ENCODE measurements around the gene TFDP2. TPM values are rescaled to one million over a fixed set of nuclear protein-coding genes. Genes with fewer than 3 reads are reported as not detected.

TFDP2 gene
- total RNA-seq, 1 experiment from 2014 or later, result 55.4 TPM

DNA sequence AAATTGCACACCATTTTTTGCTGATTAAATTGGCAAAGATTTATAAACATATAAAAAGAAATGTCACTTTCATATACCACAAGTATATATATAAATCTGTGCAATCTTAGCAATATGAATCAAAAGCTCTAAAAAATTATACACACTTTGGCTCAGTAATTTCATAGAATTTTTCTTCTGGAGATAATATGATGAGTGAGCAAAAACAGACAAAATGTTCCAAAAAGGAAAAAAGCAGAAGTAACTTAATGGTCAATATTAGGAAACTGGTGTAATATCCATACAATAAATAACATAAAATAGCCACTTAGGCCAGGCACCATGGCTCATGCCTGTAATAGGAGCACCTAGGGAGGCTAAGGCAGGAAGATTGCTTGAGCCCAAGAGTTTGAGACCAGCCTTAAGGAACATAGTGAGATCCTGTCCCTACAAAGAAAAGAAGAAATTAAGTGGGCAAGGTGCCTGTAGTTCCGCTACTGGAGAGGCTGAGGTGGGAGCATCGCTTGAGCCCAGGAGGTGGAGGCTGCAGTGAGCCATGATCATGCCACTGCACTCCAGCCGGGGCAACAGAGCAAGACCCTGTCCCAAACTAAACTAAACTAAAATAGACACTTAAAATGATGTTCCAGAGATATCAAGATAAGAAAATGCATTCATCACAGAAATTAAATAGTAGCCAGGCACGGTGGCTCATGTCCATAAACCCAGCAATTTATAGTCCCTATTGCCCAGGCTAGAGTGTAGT, 52.1 kb downstream of the TFDP2 start:
- no peak overlapping the region for H3K4me3 ChIP-seq (replicated peaks in 1 of 2; ENCODE audit: low read depth in 1 of 2, low read length in 2 of 2)
- H2AFZ ChIP-seq (ENCODE audit: low read depth, low read length, poor library complexity, severe bottlenecking), result no peak overlapping the region
- H3K27me3 ChIP-seq (ENCODE audit: insufficient read depth, low read length), result no peaks in the 10 kb centered on the region
- H3K4me1 ChIP-seq (ENCODE audit: control insufficient read depth in 1 of 2, insufficient read depth in 2 of 2, low read length in 2 of 2), result peaks cover 0 to 7% of the 10 kb centered on the region in 2 experiments; a peak in 2 of 4 replicates
- ChIA-PET CTCF (no interaction called here), RAD21 (ENCODE audit: low non-redundant PET in 1 of 2, low total read pairs in 2 of 2, uncharacterized antibody in 2 of 2, unreplicated experiment in 2 of 2) (no interaction called here), POLR2A (no interaction called here)
- no peaks in the 10 kb centered on the region for H3K36me3 ChIP-seq (ENCODE audit: control insufficient read depth in 1 of 2, insufficient read depth in 2 of 2, low read length in 2 of 2)
- H3K9ac ChIP-seq (ENCODE audit: low read length), result no peak overlapping the region
- DNase-seq (ENCODE audit: low read depth, low spot score) (no peak), ATAC-seq (no peak)
- H3K27ac ChIP-seq (ENCODE audit: low read depth, low read length), result no peak overlapping the region
- TF ChIP-seq, protein P1, sequence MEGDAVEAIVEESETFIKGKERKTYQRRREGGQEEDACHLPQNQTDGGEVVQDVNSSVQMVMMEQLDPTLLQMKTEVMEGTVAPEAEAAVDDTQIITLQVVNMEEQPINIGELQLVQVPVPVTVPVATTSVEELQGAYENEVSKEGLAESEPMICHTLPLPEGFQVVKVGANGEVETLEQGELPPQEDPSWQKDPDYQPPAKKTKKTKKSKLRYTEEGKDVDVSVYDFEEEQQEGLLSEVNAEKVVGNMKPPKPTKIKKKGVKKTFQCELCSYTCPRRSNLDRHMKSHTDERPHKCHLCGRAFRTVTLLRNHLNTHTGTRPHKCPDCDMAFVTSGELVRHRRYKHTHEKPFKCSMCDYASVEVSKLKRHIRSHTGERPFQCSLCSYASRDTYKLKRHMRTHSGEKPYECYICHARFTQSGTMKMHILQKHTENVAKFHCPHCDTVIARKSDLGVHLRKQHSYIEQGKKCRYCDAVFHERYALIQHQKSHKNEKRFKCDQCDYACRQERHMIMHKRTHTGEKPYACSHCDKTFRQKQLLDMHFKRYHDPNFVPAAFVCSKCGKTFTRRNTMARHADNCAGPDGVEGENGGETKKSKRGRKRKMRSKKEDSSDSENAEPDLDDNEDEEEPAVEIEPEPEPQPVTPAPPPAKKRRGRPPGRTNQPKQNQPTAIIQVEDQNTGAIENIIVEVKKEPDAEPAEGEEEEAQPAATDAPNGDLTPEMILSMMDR (IDR thresholded peaks at IDR 0.05 in 2 of 3, conservative IDR thresholded peaks at IDR 0.05 in 1 of 3; ENCODE audit: borderline replicate concordance in 1 of 3, insufficient read depth in 1 of 3, low read depth in 2 of 3, low read length in 2 of 3), result no peak
- no peak for TF ChIP-seq ELF1 (IDR thresholded peaks at IDR 0.05; ENCODE audit: borderline replicate concordance, low read depth)
- TF ChIP-seq, protein P2, sequence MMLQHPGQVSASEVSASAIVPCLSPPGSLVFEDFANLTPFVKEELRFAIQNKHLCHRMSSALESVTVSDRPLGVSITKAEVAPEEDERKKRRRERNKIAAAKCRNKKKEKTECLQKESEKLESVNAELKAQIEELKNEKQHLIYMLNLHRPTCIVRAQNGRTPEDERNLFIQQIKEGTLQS (IDR thresholded peaks at IDR 0.05), result no peak
- TF ChIP-seq SRF (IDR thresholded peaks at IDR 0.05; ENCODE audit: low read depth), result no peak
- no peak for TF ChIP-seq EZH2phosphoT487 (IDR thresholded peaks at IDR 0.05; ENCODE audit: borderline replicate concordance)
- TF ChIP-seq RAD21 (IDR thresholded peaks at IDR 0.05; ENCODE audit: low read depth), result no peak
- no peak for TF ChIP-seq SIN3A (IDR thresholded peaks at IDR 0.05; ENCODE audit: low read depth)
- no peak for TF ChIP-seq TCF7L2 (IDR thresholded peaks at IDR 0.05; ENCODE audit: borderline replicate concordance, extremely low read depth, insufficient read depth, insufficient read length)
- no peak for TF ChIP-seq YY1 (IDR thresholded peaks at IDR 0.05; ENCODE audit: extremely low read depth, insufficient replicate concordance, low read depth, low read length)
- TF ChIP-seq, protein P3, sequence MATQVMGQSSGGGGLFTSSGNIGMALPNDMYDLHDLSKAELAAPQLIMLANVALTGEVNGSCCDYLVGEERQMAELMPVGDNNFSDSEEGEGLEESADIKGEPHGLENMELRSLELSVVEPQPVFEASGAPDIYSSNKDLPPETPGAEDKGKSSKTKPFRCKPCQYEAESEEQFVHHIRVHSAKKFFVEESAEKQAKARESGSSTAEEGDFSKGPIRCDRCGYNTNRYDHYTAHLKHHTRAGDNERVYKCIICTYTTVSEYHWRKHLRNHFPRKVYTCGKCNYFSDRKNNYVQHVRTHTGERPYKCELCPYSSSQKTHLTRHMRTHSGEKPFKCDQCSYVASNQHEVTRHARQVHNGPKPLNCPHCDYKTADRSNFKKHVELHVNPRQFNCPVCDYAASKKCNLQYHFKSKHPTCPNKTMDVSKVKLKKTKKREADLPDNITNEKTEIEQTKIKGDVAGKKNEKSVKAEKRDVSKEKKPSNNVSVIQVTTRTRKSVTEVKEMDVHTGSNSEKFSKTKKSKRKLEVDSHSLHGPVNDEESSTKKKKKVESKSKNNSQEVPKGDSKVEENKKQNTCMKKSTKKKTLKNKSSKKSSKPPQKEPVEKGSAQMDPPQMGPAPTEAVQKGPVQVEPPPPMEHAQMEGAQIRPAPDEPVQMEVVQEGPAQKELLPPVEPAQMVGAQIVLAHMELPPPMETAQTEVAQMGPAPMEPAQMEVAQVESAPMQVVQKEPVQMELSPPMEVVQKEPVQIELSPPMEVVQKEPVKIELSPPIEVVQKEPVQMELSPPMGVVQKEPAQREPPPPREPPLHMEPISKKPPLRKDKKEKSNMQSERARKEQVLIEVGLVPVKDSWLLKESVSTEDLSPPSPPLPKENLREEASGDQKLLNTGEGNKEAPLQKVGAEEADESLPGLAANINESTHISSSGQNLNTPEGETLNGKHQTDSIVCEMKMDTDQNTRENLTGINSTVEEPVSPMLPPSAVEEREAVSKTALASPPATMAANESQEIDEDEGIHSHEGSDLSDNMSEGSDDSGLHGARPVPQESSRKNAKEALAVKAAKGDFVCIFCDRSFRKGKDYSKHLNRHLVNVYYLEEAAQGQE (IDR thresholded peaks at IDR 0.05; ENCODE audit: low read depth), result no peak
- TF ChIP-seq, protein P4, sequence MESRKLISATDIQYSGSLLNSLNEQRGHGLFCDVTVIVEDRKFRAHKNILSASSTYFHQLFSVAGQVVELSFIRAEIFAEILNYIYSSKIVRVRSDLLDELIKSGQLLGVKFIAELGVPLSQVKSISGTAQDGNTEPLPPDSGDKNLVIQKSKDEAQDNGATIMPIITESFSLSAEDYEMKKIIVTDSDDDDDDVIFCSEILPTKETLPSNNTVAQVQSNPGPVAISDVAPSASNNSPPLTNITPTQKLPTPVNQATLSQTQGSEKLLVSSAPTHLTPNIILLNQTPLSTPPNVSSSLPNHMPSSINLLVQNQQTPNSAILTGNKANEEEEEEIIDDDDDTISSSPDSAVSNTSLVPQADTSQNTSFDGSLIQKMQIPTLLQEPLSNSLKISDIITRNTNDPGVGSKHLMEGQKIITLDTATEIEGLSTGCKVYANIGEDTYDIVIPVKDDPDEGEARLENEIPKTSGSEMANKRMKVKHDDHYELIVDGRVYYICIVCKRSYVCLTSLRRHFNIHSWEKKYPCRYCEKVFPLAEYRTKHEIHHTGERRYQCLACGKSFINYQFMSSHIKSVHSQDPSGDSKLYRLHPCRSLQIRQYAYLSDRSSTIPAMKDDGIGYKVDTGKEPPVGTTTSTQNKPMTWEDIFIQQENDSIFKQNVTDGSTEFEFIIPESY (IDR thresholded peaks at IDR 0.05; ENCODE audit: extremely low read depth, insufficient replicate concordance, low read length), result no peak
- no peak for TF ChIP-seq CBX3 (IDR thresholded peaks at IDR 0.05; ENCODE audit: low read depth)
- no peak for TF ChIP-seq EGR1 (IDR thresholded peaks at IDR 0.05; ENCODE audit: low read depth)
- TF ChIP-seq JUND (IDR thresholded peaks at IDR 0.05), result no peak
- TF ChIP-seq POLR2A (IDR thresholded peaks at IDR 0.05; ENCODE audit: borderline replicate concordance, extremely low read depth, insufficient read depth, insufficient read length), result no peak
- no peak for TF ChIP-seq POLR2AphosphoS5 (IDR thresholded peaks at IDR 0.05; ENCODE audit: low read depth, low read length)
- no peak for TF ChIP-seq FOSL1 (IDR thresholded peaks at IDR 0.05; ENCODE audit: low read depth)
- no peak for TF ChIP-seq CEBPB (IDR thresholded peaks at IDR 0.05; ENCODE audit: low read depth)
- TF ChIP-seq EZH2 (IDR thresholded peaks at IDR 0.05), result no peak
- TF ChIP-seq, protein P5, sequence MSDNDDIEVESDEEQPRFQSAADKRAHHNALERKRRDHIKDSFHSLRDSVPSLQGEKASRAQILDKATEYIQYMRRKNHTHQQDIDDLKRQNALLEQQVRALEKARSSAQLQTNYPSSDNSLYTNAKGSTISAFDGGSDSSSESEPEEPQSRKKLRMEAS (IDR thresholded peaks at IDR 0.05), result no peak
- H3K79me2 ChIP-seq (ENCODE audit: insufficient read depth, low read length), result no peaks in the 10 kb centered on the region
- H3K9me2 ChIP-seq (ENCODE audit: insufficient read depth), result no peaks in the 10 kb centered on the region
- no TSS peak for BruUV-seq (replicated peaks)
- H3K4me2 ChIP-seq (ENCODE audit: low read length), result no peak overlapping the region
- H4K20me1 ChIP-seq (ENCODE audit: insufficient read depth), result no peaks in the 10 kb centered on the region
- H3K9me3 ChIP-seq (ENCODE audit: control insufficient read depth in 1 of 2, insufficient read depth in 1 of 2, low read depth in 1 of 2, low read length in 2 of 2), result no peaks in the 10 kb centered on the region
- intact Hi-C loops (cut with micrococcal nuclease), result no loop called here

Data from HCT116 (cell line).